ENCODE measurements around the gene ZFP36L1.
"Not testable (repeated sequence)": the region's sequence is repeated elsewhere in the genome, so short reads cannot be mapped to it uniquely, and the experiment has no call there.

ZFP36L1 gene

DNA sequence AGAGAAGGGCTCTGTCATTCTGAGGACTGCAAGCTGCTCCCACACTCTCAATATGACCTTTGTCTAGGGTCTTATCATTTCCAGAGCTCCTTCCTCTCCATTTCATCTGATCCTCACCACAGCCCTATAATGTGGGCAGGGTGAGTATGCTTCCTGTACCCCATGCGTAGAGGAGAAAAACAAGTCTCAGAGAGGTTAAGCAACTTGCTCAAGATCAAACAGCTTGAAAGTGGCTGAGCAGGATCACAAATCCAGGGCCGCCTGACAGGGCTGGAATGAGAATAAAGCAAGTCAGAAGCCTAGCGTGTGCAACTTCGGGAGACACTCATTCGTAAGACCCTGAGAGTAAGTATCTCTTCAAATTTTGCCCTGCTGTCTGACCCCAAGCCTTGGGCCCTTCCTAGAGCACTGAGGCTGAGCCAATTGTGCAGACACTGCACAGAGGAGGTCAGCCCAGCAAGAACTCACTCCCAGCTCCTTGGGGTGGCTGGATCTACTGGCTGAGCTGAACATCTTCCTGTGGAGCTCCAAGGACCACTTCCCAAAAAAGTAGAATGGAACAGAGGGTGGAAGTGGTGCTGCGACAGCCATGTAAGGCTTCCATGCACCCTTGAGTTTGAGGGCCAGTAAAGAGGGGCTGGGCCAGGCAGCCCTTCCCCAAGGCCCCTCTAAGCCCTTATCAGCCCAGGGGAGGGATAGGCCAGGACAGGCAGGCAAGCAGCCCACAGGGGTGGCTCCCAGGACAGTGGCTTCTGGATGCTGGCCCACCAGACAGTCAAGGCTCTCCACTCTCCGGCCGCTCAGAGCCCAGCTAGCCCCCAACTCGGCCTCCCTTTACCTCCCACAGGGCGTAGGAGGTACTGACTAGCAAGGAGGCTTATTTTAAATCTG, 10.5 kb downstream of the ZFP36L1 start:
- DNase-seq = no peak

GRCh38 chr14:68781161-68782021, 11.5 kb downstream of the ZFP36L1 start:
- no peak for DNase-seq

GRCh38 chr14:68780358-68781160, 12.3 kb downstream of the ZFP36L1 start:
- DNase-seq = peak; percentile 31

DNA sequence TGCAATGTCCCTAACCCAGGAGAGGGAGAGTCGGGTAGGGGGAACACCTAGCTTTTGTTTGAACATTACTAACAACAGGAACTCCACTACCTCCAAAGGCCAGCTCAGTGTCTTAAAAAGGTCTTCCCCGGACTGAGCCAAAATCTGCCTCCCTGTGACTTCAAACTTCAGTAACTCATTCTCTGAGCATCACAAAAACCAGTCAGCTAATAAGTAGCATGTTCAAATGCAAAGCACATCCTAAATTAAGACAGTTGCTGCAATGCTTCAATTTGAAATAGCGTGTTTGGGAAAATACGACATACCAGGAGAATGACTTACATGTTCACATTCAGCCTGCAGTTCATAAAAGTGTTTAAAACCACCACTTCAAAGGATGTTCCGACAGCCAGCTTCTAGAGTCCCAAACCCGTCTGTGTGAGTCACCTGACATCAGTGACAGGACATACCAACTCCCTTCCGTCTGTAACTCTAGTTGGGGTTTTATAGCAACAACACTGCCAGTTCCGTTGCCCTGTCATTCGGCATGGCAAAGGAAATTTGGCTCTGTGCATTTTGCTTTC, 13.0 kb downstream of the ZFP36L1 start:
- no peak for DNase-seq

- DNase-seq = peak; percentile 55
Measured at GRCh38 chr14:68777644-68778043, 15.2 kb downstream of the ZFP36L1 start.

DNA sequence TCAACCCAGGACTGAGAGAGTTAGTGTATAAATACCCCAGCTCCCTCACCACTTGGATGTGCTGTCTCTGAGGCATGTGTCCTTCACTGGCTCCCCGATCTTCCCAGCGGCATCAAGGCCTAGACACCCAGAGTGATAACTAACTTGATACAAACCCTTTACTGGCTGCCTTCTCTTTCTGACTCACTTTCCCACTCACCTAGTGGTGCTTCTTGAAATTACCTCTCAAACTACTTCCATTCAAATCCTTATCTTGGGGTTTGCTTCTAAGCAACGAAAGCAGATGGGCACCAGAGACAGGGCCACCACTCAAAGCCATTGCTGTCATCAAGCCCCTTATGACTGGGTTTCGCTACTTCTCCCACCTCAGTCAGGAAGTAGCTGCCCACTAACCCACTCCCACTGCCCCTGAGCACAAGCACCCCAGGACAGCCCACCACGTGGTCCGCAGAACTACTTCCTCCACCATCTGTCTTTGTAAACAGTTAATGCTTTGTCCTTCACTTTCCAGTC, 17.2 kb downstream of the ZFP36L1 start:
- DNase-seq = no peak

DNA sequence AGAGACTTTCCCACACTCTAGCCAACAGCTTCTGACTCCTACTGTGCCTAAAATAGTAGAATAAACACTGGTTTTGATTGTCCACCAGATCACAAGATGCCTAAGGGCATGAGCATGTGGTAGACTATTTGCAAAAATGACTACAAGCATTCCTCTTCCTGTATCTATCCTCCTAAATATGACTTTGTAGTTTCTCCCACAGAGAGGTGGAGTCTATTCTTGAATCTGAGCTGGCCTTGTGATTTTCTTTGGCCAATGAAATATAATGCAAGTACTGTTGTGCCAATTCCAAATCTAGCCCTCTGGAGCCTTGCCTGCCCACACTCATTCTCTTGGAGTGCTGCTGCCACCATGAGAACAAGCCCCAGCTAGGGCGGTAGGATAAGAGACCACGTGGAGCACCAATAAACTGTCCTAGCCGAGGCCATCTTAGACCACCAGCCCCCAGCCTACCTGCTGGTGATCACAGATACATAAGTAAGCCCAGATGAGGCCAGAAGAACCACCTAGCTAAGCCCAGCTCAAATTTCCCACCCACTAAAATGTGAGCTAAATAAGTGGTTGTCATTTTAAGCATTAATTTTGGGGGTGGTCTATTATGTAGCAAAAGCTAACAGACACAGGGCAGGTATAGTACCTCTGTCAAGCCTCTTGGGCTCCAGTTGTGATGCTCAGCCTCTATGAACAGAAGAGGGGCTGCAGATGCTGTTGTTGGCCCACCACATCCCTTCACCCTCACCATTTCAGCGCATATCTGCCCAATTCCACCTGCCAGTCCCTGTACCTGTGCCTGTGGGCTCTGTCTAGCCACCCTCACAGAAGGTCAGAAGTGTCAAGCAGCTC, 17.9 kb downstream of the ZFP36L1 start:
- peak; percentile 90 for DNase-seq

DNA sequence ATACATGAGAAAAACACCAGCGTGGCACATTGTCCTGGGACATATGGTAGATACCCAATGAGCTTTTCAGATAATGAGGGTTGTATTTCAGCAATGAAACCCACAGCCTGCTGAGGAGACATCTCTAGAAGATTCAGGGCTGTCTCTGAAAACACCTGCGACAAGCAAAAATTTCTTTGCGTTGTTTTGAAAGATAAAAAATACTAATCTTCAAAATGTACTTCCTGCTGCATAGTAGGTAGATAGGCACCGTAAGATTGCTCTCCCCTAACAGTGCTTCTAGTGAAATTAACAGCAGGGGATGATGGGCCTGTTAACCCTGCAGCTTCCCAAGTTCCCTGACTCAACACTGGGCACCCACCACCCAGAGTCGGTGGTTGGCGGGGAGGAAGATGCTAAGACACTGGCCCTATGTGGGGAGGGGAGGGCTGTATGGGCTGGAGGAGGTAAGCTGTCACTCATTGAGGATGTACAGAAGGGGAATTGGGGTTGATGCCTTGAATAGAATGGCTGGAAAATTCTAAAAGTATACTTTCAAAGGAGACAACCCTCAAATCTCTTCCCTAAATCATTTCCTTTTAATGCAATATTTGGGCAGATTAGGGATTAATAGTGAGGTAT, 20.0 kb downstream of the ZFP36L1 start:
- DNase-seq = no peak

GRCh38 chr14:68771631-68772030, 21.2 kb downstream of the ZFP36L1 start:
- no peak for DNase-seq

- no peak for DNase-seq
Measured at GRCh38 chr14:68770553-68771286, 22.1 kb downstream of the ZFP36L1 start.

- DNase-seq = no peak
Measured at GRCh38 chr14:68770051-68770450, 22.8 kb downstream of the ZFP36L1 start.

DNA sequence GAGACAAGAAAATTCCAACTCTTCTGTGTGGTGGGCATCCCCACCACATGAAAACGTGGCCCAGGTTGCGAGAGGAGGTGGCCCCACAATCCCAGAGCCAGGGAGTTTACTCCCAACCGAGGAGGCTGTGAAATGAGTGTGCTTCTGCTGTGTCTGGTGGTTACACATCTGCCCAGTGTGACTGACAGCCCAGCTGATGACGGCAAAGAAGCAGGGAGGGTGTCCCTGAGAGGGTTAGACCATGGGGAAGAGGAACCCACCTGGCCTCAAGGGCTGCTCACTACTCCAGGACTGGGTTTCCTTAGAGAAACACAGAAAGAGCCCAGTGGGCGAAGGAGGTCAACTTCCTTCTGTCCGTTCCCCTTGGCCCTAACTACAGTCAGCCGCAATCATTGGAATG, 24.6 kb downstream of the ZFP36L1 start:
- no peak for DNase-seq

DNA sequence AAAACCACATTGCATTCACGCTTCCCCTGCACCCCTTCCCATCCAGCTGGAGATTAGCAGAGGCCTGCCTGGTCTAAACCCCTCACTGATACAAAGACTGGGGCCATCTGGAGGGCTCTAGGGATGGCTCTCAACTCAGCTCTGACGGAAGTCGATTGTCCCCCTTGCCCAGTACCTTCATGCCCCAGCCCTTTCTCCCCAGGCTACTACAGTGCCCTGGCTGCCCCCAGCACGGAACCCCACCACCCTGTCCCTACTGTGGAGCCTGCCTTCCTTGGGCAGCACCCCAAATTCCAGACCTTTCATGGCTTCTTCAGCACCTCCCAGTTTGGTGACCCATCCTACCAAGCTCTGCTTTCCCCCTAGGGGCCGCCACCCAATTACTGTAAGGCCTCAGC, 25.6 kb downstream of the ZFP36L1 start:
- DNase-seq = no peak

- no peak for DNase-seq
Measured at GRCh38 chr14:68766299-68767247, 26.3 kb downstream of the ZFP36L1 start.

GRCh38 chr14:68763843-68764242, 29.0 kb downstream of the ZFP36L1 start:
- not testable (repeated sequence) for DNase-seq

DNA sequence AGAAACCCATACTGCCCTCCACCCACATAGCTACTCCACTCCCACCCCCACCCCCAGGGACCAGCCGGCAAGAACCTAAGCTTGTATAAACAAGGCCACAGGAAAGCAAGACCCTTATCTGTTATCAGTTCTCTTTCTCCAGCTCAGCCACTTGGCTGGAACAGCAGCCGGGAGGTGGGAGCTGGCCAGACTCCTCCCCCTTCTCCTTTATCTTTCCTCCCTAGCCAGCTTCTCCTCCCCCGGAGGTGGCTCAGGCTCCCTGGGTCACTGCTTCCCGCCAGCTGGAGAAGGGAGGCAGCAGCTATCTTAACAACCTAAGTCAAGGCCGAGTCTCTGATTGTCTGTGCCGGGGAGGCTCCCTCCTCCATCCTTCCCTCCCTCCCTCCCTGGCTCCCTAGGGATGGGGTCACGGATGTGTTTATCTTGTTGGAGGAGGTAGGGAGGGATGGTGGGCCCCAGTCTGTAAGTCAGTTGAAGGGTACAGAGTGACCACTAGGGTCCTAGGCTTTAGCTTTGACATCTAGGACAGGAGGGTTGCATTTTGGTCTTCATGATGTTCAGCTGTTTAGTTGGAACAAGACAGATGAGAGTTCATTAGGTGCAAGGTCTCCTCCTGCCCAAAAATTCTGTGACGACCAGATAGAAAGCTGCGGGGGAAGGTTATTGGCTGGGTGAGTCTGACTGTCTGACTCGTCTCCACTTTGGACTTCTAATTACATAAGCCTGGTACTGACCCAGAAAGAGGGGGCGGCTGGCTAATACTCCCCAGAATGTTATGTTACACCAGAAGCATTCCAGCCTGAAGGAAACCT, 29.7 kb downstream of the ZFP36L1 start:
- DNase-seq = peak; percentile 58

GRCh38 chr14:68761391-68761790, 31.5 kb downstream of the ZFP36L1 start:
- no peak for DNase-seq

DNA sequence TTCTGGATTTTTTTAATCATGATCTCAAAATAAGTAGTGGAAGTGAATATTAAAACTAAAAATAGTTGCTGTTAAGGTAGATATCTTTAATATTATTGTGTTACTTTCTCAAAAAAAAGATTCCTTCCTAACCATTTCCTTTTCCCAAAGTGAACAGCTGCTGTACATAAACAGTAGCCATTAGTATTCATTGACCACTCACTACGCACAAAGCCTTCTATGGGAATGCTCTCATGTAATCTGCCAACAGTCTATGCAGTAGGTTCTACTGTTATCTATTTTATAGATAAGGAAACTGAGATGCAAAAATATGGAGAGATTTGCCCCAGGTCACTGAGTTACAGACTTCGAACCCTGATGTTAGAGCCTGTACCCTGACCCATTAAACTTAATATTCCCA, 32.1 kb downstream of the ZFP36L1 start:
- no peak for DNase-seq

All from NCI-H69 (cell line).